Measurements from ENCODE around the gene VEGFB. TPM values are rescaled to one million over a fixed set of nuclear protein-coding genes. Genes with fewer than 3 reads are reported as not detected.
A peak's percentile ranks its signal among the peaks of the same experiment; 100 is the strongest.

VEGFB gene
- total and polyA plus RNA-seq, 7 experiments from 2014 or later, result 12.9 to 99.5 (median 58.7) TPM

DNA sequence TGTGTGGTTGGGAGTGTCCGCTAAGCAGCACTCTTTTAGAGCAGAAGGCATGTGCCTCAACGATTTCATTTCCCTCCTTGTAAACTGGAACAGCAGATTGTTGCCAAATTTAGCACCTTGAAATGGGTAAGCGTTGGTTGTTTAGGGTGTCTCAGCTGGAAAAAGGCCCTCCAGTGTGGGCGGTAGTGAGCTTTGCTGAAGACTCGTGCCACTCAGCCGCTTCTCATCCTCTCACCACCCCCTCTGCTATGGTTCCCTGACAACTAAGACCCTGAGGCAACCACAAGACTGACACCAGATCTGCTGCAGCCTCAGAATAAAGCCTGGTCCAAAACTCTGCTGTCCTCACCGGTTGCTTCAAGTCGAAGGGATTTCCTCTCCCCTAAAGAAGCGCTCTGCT, 37.8 kb upstream of the VEGFB start:
- H3K36me3 ChIP-seq (ENCODE audit: control insufficient read depth in 2 of 3, insufficient read depth in 3 of 3, low read length in 3 of 3), result peaks cover 28 to 90% (median 32%) of the 10 kb centered on the region in 3 experiments
- H3K27me3 ChIP-seq (ENCODE audit: control insufficient read depth in 2 of 2, insufficient read depth in 2 of 2, low read length in 2 of 2), result no peaks in the 10 kb centered on the region
- no peaks in the 10 kb centered on the region for H3K27me3 Mint-ChIP-seq
- ChIA-PET CTCF (no interaction called here), POLR2A (interaction anchor here (0.6 to 1.2 kb wide), 2 partner anchors 10 to 27 kb away, joined by 4 to 5 read pairs; partner anchors contain the start of gene FERMT3)
- H3K27ac Mint-ChIP-seq, result peak overlapping the region in 6 of 9 donors; percentile 8 to 59 (median 23)
- no peaks in the 10 kb centered on the region for H3K9me3 ChIP-seq (ENCODE audit: control insufficient read depth in 2 of 3, low read length in 3 of 3)
- no peak overlapping the region for H3K4me3 Mint-ChIP-seq
- peaks cover 5 to 48% (median 23%) of the 10 kb centered on the region in 5 donors for H3K36me3 Mint-ChIP-seq
- peaks cover 0 to 26% (median 12%) of the 10 kb centered on the region in 7 donors for H3K4me1 Mint-ChIP-seq
- H3K4me3 ChIP-seq (ENCODE audit: low read length), result no peak overlapping the region
- ATAC-seq (no peak), DNase-seq (no peak)
- intact Hi-C loops (cut with micrococcal nuclease), result no loop called here
- H3K4me1 ChIP-seq (ENCODE audit: control insufficient read depth in 2 of 2, insufficient read depth in 2 of 2, low read length in 2 of 2), result no peaks in the 10 kb centered on the region
- H3K27ac ChIP-seq (ENCODE audit: low read depth, low read length), result no peak overlapping the region
- H3K9me3 Mint-ChIP-seq, result no peaks in the 10 kb centered on the region

DNA sequence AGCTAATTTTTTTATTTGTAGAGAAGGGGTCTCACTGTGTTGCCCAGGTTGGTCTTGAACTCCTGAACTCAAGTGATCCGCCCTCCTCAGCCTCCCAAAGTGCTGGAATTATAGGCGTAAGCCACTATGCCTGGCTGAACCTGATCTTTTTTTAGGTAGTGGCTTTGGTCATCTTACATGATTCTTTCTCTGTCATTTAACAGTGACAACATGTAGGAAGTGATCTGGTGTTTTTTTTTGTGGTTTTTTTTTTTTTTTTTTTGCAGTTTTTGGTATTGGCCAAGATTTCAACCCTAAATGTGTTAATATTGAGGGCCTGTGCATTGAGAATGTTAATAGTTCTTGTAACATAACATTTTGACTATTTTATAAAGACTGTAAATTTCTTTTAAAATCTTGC, 35.9 kb upstream of the VEGFB start:
- H3K9me3 Mint-ChIP-seq, result no peaks in the 10 kb centered on the region
- no peaks in the 10 kb centered on the region for H3K4me1 ChIP-seq (ENCODE audit: control insufficient read depth in 2 of 2, insufficient read depth in 2 of 2, low read length in 2 of 2)
- no peaks in the 10 kb centered on the region for H3K9me3 ChIP-seq (ENCODE audit: control insufficient read depth in 2 of 3, low read length in 3 of 3)
- no peak overlapping the region for H3K4me3 Mint-ChIP-seq
- H3K36me3 Mint-ChIP-seq, result peaks cover 5 to 59% (median 31%) of the 10 kb centered on the region in 5 donors
- ChIA-PET CTCF (no interaction called here), POLR2A (interaction anchor here (1.1 kb wide), 1 partner anchor 105 kb away, joined by 3 read pairs; no protein-coding TSS in a partner anchor)
- H3K4me3 ChIP-seq (ENCODE audit: low read length), result no peak overlapping the region
- H3K27ac Mint-ChIP-seq, result peak overlapping the region in 1 of 9 donors; percentile 14
- peaks cover 28 to 95% (median 31%) of the 10 kb centered on the region in 3 experiments for H3K36me3 ChIP-seq (ENCODE audit: control insufficient read depth in 2 of 3, insufficient read depth in 3 of 3, low read length in 3 of 3)
- H3K27me3 ChIP-seq (ENCODE audit: control insufficient read depth in 2 of 2, insufficient read depth in 2 of 2, low read length in 2 of 2), result no peaks in the 10 kb centered on the region
- no peak overlapping the region for H3K27ac ChIP-seq (ENCODE audit: low read depth, low read length)
- ATAC-seq (no peak), DNase-seq (no peak)
- intact Hi-C loops (cut with micrococcal nuclease), result no loop called here
- H3K4me1 Mint-ChIP-seq, result peaks cover 0 to 26% (median 3%) of the 10 kb centered on the region in 7 donors
- H3K27me3 Mint-ChIP-seq, result no peaks in the 10 kb centered on the region

DNA sequence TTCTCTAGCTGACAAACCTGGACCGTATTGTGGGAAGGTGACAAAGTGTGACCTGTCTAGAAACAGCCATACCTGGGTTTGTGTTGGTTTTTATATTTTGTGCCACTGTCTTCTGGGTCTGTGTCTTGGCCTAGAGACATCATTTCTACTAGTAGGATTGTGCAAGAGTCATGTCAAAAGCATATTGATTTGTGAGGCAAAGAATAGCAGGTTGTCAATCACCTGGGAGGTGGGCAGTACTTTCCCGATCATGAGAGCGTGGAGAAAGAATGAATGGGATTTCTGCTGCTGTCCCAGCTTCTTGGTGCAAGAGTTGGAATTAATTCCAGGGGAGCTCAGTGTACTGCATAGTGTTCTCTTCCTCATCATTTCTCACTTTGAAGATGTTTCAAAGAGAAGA, 32.8 kb upstream of the VEGFB start:
- H3K4me1 ChIP-seq (ENCODE audit: control insufficient read depth in 2 of 2, insufficient read depth in 2 of 2, low read length in 2 of 2), result peaks cover 17 to 21% of the 10 kb centered on the region in 2 donors
- H3K27ac Mint-ChIP-seq, result peak overlapping the region in 2 of 9 donors; percentile 14 to 43
- CTCF ChIA-PET, result interaction anchor here (0.7 to 2.1 kb wide), 3 partner anchors 12 to 67 kb away, joined by 3 to 5 read pairs (median 3); no protein-coding TSS in a partner anchor
- no peak overlapping the region for H3K4me3 Mint-ChIP-seq
- no peaks in the 10 kb centered on the region for H3K27me3 ChIP-seq (ENCODE audit: control insufficient read depth in 2 of 2, insufficient read depth in 2 of 2, low read length in 2 of 2)
- H3K4me1 Mint-ChIP-seq, result peaks cover 15 to 44% (median 23%) of the 10 kb centered on the region in 7 donors
- H3K36me3 Mint-ChIP-seq, result peaks cover 5 to 45% (median 24%) of the 10 kb centered on the region in 5 donors
- DNase-seq, result no peak
- ATAC-seq, result no peak
- H3K36me3 ChIP-seq (ENCODE audit: control insufficient read depth in 2 of 3, insufficient read depth in 3 of 3, low read length in 3 of 3), result peaks cover 9 to 73% (median 19%) of the 10 kb centered on the region in 3 experiments
- no peak overlapping the region for H3K4me3 ChIP-seq (ENCODE audit: low read length)
- H3K27ac ChIP-seq (ENCODE audit: low read depth, low read length), result no peak overlapping the region
- intact Hi-C loops (cut with micrococcal nuclease), result no loop called here
- POLR2A ChIA-PET, result interaction anchor here (1.0 to 1.2 kb wide), 3 partner anchors 48 to 102 kb away, joined by 3 to 7 read pairs (median 4); no protein-coding TSS in a partner anchor
- H3K27me3 Mint-ChIP-seq, result no peaks in the 10 kb centered on the region
- H3K9me3 ChIP-seq (ENCODE audit: control insufficient read depth in 2 of 3, low read length in 3 of 3), result no peaks in the 10 kb centered on the region
- H3K9me3 Mint-ChIP-seq, result no peaks in the 10 kb centered on the region

DNA sequence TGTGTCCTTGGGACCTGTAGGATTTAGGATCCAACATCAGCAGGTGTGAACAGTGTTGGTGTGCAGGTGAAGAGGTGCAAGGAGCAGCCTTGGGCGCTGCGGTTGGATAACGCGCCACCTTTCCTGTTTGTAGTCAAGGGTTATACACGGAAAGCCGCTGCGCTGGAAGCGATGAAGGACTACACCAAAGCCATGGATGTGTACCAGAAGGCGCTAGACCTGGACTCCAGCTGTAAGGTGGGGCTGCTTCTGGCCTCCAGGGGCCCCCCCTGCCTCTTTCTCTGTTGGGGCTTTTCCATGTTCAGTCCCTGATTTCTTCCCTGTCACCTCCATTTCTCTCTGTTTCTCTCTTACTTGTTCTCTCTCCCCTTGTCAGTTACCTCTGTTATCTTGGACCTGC, 31.4 kb upstream of the VEGFB start:
- Mint-ChIP-seq H3K4me1 (peaks cover 15 to 39% (median 28%) of the 10 kb centered on the region in 7 donors), H3K27me3 (no peaks in the 10 kb centered on the region), H3K9me3 (no peaks in the 10 kb centered on the region), H3K4me3 (no peak overlapping the region), H3K27ac (no peak overlapping the region), H3K36me3 (peaks cover 0 to 45% (median 15%) of the 10 kb centered on the region in 5 donors)
- Histone ChIP-seq H3K36me3 (ENCODE audit: control insufficient read depth in 2 of 3, insufficient read depth in 3 of 3, low read length in 3 of 3) (peaks cover 0 to 67% (median 8%) of the 10 kb centered on the region in 3 experiments), H3K27me3 (ENCODE audit: control insufficient read depth in 2 of 2, insufficient read depth in 2 of 2, low read length in 2 of 2) (no peaks in the 10 kb centered on the region), H3K4me3 (ENCODE audit: low read length) (no peak overlapping the region), H3K27ac (ENCODE audit: low read depth, low read length) (no peak overlapping the region), H3K9me3 (ENCODE audit: control insufficient read depth in 2 of 3, low read length in 3 of 3) (no peaks in the 10 kb centered on the region), H3K4me1 (ENCODE audit: control insufficient read depth in 2 of 2, insufficient read depth in 2 of 2, low read length in 2 of 2) (peaks cover 18 to 23% of the 10 kb centered on the region in 2 donors)
- intact Hi-C loops (cut with micrococcal nuclease), result no loop called here
- no peak for DNase-seq
- CTCF ChIA-PET, result interaction anchor here (1.5 to 7.4 kb wide), 4 partner anchors 22 to 100 kb away, joined by 3 to 165 read pairs (median 66); partner anchors contain the start of genes CATSPERZ, ESRRA, NUDT22 and TRPT1
- no peak for ATAC-seq
- POLR2A ChIA-PET, result interaction anchor here (0.7 to 11.2 kb wide), 5 partner anchors 16 to 42 kb away, joined by 3 to 220 read pairs (median 4); partner anchors contain the start of genes FKBP2, NUDT22, STIP1 and TRPT1

DNA sequence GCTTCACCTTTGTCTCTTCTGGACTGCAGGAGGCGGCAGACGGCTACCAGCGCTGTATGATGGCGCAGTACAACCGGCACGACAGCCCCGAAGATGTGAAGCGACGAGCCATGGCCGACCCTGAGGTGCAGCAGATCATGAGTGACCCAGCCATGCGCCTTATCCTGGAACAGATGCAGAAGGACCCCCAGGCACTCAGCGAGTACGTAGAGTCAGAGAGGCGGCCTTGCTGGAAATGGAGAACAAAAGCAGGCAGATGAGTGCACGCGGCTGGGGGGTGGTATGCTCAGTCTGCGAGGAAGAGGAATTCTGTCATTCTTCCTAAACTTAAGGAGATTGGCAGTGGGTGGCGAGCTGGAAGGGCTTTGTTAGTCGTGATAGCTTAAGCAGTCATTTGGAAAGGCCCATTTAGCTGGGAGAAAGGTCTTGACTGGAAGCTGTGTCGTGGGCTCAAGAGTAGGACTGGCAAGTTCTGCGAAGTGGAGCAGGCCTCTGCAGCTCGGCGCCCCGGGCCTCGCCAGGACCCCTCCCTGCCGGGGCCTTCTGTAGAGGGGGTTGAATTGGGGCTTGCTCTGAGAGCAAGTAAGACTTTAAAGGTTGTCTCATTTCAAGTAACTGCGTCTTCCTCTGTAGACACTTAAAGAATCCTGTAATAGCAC, 30.8 kb upstream of the VEGFB start:
- Mint-ChIP-seq H3K4me1 (peaks cover 19 to 43% (median 32%) of the 10 kb centered on the region in 7 donors), H3K27ac (peak overlapping the region in 2 of 9 donors; percentile 31 to 59), H3K27me3 (no peaks in the 10 kb centered on the region), H3K9me3 (no peaks in the 10 kb centered on the region), H3K4me3 (no peak overlapping the region), H3K36me3 (peaks cover 0 to 47% (median 15%) of the 10 kb centered on the region in 5 donors)
- intact Hi-C loops (cut with micrococcal nuclease), result loop anchor here (1.0 to 2.0 kb wide), 8 partner anchors 17 to 449 kb away; partner anchors contain the start of genes DNAJC4 (in 1 of the 2), GPR137 (in 1 of the 2), NUDT22 (in 1 of the 2) and PLCB3 (in 1 of the 2)
- Histone ChIP-seq H3K27me3 (ENCODE audit: control insufficient read depth in 2 of 2, insufficient read depth in 2 of 2, low read length in 2 of 2) (no peaks in the 10 kb centered on the region), H3K36me3 (ENCODE audit: control insufficient read depth in 2 of 3, insufficient read depth in 3 of 3, low read length in 3 of 3) (peaks cover 0 to 63% (median 8%) of the 10 kb centered on the region in 3 experiments), H3K4me1 (ENCODE audit: control insufficient read depth in 2 of 2, insufficient read depth in 2 of 2, low read length in 2 of 2) (peaks cover 24 to 28% of the 10 kb centered on the region in 2 donors), H3K9me3 (ENCODE audit: control insufficient read depth in 2 of 3, low read length in 3 of 3) (no peaks in the 10 kb centered on the region), H3K4me3 (ENCODE audit: low read length) (no peak overlapping the region), H3K27ac (ENCODE audit: low read depth, low read length) (no peak overlapping the region)
- ChIA-PET CTCF (interaction anchor here (1.1 to 7.4 kb wide), 13 partner anchors 9 to 142 kb away, joined by 3 to 165 read pairs (median 16); partner anchors contain the start of genes BAD, CATSPERZ, ESRRA and NUDT22), POLR2A (interaction anchor here (0.8 to 11.2 kb wide), 9 partner anchors 17 to 329 kb away, joined by 3 to 220 read pairs (median 58); partner anchors contain the start of genes CATSPERZ, CCDC88B, ESRRA and FKBP2)
- ATAC-seq (no peak), DNase-seq (no peak)

DNA sequence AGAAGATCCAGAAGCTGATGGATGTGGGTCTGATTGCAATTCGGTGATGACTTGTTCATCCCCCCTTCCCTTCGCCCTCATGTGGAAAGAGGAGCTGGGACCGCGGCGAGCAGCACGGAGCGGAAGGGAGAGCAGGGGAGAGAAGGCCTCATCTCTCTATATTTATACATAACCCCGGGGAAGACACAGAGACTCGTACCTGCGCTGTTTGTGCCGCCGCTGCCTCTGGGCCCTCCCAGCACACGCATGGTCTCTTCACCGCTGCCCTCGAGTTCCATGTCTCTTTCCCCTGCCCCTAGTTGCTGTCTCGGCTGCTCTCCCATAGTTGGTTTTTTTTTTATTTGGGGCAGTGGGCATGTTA, 30.3 kb upstream of the VEGFB start:
- Mint-ChIP-seq H3K36me3 (peaks cover 0 to 48% (median 15%) of the 10 kb centered on the region in 5 donors), H3K4me1 (peaks cover 21 to 48% (median 36%) of the 10 kb centered on the region in 7 donors), H3K4me3 (no peak overlapping the region), H3K27me3 (no peaks in the 10 kb centered on the region), H3K9me3 (no peaks in the 10 kb centered on the region), H3K27ac (peak overlapping the region in 7 of 9 donors; percentile 43 to 98 (median 80))
- H3K4me1 ChIP-seq (ENCODE audit: control insufficient read depth in 2 of 2, insufficient read depth in 2 of 2, low read length in 2 of 2), result peaks cover 28 to 32% of the 10 kb centered on the region in 2 donors
- intact Hi-C loops (cut with micrococcal nuclease), result loop anchor here (1.0 to 2.0 kb wide), 8 partner anchors 18 to 449 kb away; partner anchors contain the start of genes DNAJC4 (in 1 of the 2), GPR137 (in 1 of the 2), NUDT22 (in 1 of the 2) and PLCB3 (in 1 of the 2)
- ChIA-PET CTCF (interaction anchor here (0.6 to 7.4 kb wide), 33 partner anchors 8 to 467 kb away, joined by 3 to 165 read pairs (median 5); partner anchors contain the start of genes BAD, CATSPERZ, ESRRA and FKBP2), POLR2A (interaction anchor here (0.8 to 11.2 kb wide), 13 partner anchors 14 to 329 kb away, joined by 3 to 220 read pairs (median 48); partner anchors contain the start of genes CATSPERZ, CCDC88B, DNAJC4 and ESRRA)
- ATAC-seq, result no peak
- no peaks in the 10 kb centered on the region for H3K27me3 ChIP-seq (ENCODE audit: control insufficient read depth in 2 of 2, insufficient read depth in 2 of 2, low read length in 2 of 2)
- no peak overlapping the region for H3K27ac ChIP-seq (ENCODE audit: low read depth, low read length)
- peaks cover 0 to 63% (median 8%) of the 10 kb centered on the region in 3 experiments for H3K36me3 ChIP-seq (ENCODE audit: control insufficient read depth in 2 of 3, insufficient read depth in 3 of 3, low read length in 3 of 3)
- no peaks in the 10 kb centered on the region for H3K9me3 ChIP-seq (ENCODE audit: control insufficient read depth in 2 of 3, low read length in 3 of 3)
- no peak overlapping the region for H3K4me3 ChIP-seq (ENCODE audit: low read length)
- DNase-seq, result no peak
